ENCODE results near the gene REPS2. TPM values are rescaled to one million over a fixed set of nuclear protein-coding genes. Genes with fewer than 3 reads are reported as not detected.
"Not testable (repeated sequence)": the region's sequence is repeated elsewhere in the genome, so short reads cannot be mapped to it uniquely, and the experiment has no call there.

Gene REPS2
- total RNA-seq, 1 donor from 2014 or later: 24.3 TPM

GRCh38 chrX:16963216-16963615 lies 16.8 kb downstream of the REPS2 start:
- no peak for DNase-seq (ENCODE audit: low spot score)

GRCh38 chrX:16964976-16965375 lies 18.5 kb downstream of the REPS2 start:
- not testable (repeated sequence) for DNase-seq (ENCODE audit: low spot score)

GRCh38 chrX:16966752-16967448 lies 20.4 kb downstream of the REPS2 start:
- no peak for DNase-seq (ENCODE audit: low spot score)

- DNase-seq (ENCODE audit: low spot score): not testable (repeated sequence)
These were observed 22.3 kb downstream of the REPS2 start for GRCh38 chrX:16968753-16969152.

GRCh38 chrX:16970977-16971376 lies 24.5 kb downstream of the REPS2 start:
- DNase-seq (ENCODE audit: low spot score): no peak

GRCh38 chrX:16971694-16972093 lies 25.2 kb downstream of the REPS2 start:
- no peak for DNase-seq (ENCODE audit: low spot score)

- DNase-seq (ENCODE audit: low spot score): no peak
These were observed 28.8 kb downstream of the REPS2 start for GRCh38 chrX:16975233-16975632.

- no peak for DNase-seq (ENCODE audit: low spot score)
These were observed 31.3 kb downstream of the REPS2 start for GRCh38 chrX:16977771-16978170.

- no peak for DNase-seq (ENCODE audit: low spot score)
These were observed 31.9 kb downstream of the REPS2 start for GRCh38 chrX:16978193-16978984.

- no peak for DNase-seq (ENCODE audit: low spot score)
These were observed 32.8 kb downstream of the REPS2 start for GRCh38 chrX:16979226-16979625.

- no peak for DNase-seq (ENCODE audit: low spot score)
These were observed 34.8 kb downstream of the REPS2 start for GRCh38 chrX:16981209-16981608.

GRCh38 chrX:16981980-16982379 lies 35.5 kb downstream of the REPS2 start:
- no peak for DNase-seq (ENCODE audit: low spot score)

GRCh38 chrX:16983051-16983450 lies 36.6 kb downstream of the REPS2 start:
- no peak for DNase-seq (ENCODE audit: low spot score)

- DNase-seq (ENCODE audit: low spot score): no peak
These were observed 38.8 kb downstream of the REPS2 start for GRCh38 chrX:16985286-16985685.

GRCh38 chrX:16986169-16986568 lies 39.7 kb downstream of the REPS2 start:
- DNase-seq (ENCODE audit: low spot score): no peak

- no peak for DNase-seq (ENCODE audit: low spot score)
These were observed 43.3 kb downstream of the REPS2 start for GRCh38 chrX:16989750-16990149.

- DNase-seq (ENCODE audit: low spot score): no peak
These were observed 44.4 kb downstream of the REPS2 start for GRCh38 chrX:16990839-16991238.

GRCh38 chrX:16992445-16992844 lies 46.0 kb downstream of the REPS2 start:
- no peak for DNase-seq (ENCODE audit: low spot score)

GRCh38 chrX:16992951-16993350 lies 46.5 kb downstream of the REPS2 start:
- no peak for DNase-seq (ENCODE audit: low spot score)

- DNase-seq (ENCODE audit: low spot score): no peak
These were observed 47.4 kb downstream of the REPS2 start for GRCh38 chrX:16993791-16994318.

GRCh38 chrX:16994736-16995135 lies 48.3 kb downstream of the REPS2 start:
- DNase-seq (ENCODE audit: low spot score): no peak

GRCh38 chrX:16997313-16997712 lies 50.9 kb downstream of the REPS2 start:
- no peak for DNase-seq (ENCODE audit: low spot score)

- no peak for DNase-seq (ENCODE audit: low spot score)
These were observed 52.8 kb downstream of the REPS2 start for GRCh38 chrX:16999275-16999674.
